ENCODE measurements around the gene ASTN2. TPM values are rescaled to one million over a fixed set of nuclear protein-coding genes. Genes with fewer than 3 reads are reported as not detected.

Gene ASTN2
- total and polyA plus RNA-seq, 4 donors, result 0.57 to 2.9 (median 1.4) TPM

- no peak for TF ChIP-seq YY1 (IDR thresholded peaks at IDR 0.05)
- no peak for TF ChIP-seq SP1 (IDR thresholded peaks at IDR 0.05)
- TF ChIP-seq, protein P1, sequence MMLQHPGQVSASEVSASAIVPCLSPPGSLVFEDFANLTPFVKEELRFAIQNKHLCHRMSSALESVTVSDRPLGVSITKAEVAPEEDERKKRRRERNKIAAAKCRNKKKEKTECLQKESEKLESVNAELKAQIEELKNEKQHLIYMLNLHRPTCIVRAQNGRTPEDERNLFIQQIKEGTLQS (IDR thresholded peaks at IDR 0.05), result no peak
These were observed 30.8 kb upstream of the ASTN2 start (continued) for GRCh38 chr9:117445631-117446030.

- no peaks in the 10 kb centered on the region for H3K4me1 ChIP-seq (ENCODE audit: control insufficient read depth in 4 of 4, insufficient read depth in 4 of 4, low read length in 3 of 4)
- no peak overlapping the region for H3K9ac ChIP-seq (ENCODE audit: low read depth in 1 of 2, low read length in 2 of 2)
- WGBS, result 61% methylated on average over 4 of the region's 4 CpGs
- no peak overlapping the region for H3K27ac ChIP-seq (ENCODE audit: low read depth in 1 of 2, low read length in 2 of 2)
- DNase-seq (ENCODE audit: low spot score), result no peak
- no peaks in the 10 kb centered on the region for H3K9me3 ChIP-seq (ENCODE audit: control insufficient read depth in 4 of 4, low read length in 3 of 4)
- H3K27me3 ChIP-seq (ENCODE audit: control insufficient read depth in 4 of 4, insufficient read depth in 4 of 4, low read length in 3 of 4), result peaks cover 0 to 3% (median 1%) of the 10 kb centered on the region in 4 donors
- no peaks in the 10 kb centered on the region for H3K36me3 ChIP-seq (ENCODE audit: control insufficient read depth in 4 of 4, insufficient read depth in 3 of 4, low read depth in 1 of 4, low read length in 3 of 4)
- no peak overlapping the region for H3K4me3 ChIP-seq (ENCODE audit: low read depth in 1 of 3, low read length in 3 of 3)
- no peak for TF ChIP-seq SP1 (IDR thresholded peaks at IDR 0.05)
- TF ChIP-seq, protein P2, sequence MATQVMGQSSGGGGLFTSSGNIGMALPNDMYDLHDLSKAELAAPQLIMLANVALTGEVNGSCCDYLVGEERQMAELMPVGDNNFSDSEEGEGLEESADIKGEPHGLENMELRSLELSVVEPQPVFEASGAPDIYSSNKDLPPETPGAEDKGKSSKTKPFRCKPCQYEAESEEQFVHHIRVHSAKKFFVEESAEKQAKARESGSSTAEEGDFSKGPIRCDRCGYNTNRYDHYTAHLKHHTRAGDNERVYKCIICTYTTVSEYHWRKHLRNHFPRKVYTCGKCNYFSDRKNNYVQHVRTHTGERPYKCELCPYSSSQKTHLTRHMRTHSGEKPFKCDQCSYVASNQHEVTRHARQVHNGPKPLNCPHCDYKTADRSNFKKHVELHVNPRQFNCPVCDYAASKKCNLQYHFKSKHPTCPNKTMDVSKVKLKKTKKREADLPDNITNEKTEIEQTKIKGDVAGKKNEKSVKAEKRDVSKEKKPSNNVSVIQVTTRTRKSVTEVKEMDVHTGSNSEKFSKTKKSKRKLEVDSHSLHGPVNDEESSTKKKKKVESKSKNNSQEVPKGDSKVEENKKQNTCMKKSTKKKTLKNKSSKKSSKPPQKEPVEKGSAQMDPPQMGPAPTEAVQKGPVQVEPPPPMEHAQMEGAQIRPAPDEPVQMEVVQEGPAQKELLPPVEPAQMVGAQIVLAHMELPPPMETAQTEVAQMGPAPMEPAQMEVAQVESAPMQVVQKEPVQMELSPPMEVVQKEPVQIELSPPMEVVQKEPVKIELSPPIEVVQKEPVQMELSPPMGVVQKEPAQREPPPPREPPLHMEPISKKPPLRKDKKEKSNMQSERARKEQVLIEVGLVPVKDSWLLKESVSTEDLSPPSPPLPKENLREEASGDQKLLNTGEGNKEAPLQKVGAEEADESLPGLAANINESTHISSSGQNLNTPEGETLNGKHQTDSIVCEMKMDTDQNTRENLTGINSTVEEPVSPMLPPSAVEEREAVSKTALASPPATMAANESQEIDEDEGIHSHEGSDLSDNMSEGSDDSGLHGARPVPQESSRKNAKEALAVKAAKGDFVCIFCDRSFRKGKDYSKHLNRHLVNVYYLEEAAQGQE (IDR thresholded peaks at IDR 0.05), result no peak
- no peak for TF ChIP-seq GABPA (IDR thresholded peaks at IDR 0.05 in 1 of 2, conservative IDR thresholded peaks at IDR 0.05 in 1 of 2)
- TF ChIP-seq JUND (IDR thresholded peaks at IDR 0.05), result no peak
- no peak for TF ChIP-seq HNF4A (conservative IDR thresholded peaks at IDR 0.05)
- no peak for TF ChIP-seq FOXA2 (IDR thresholded peaks at IDR 0.05)
- no peak for TF ChIP-seq YY1 (IDR thresholded peaks at IDR 0.05)
- TF ChIP-seq CTCF (IDR thresholded peaks at IDR 0.05; ENCODE audit: low read depth, low read length, missing input control), result no peak
- no peak for TF ChIP-seq EGR1 (IDR thresholded peaks at IDR 0.05; ENCODE audit: low read depth in 2 of 2)
- no peak for TF ChIP-seq RAD21 (IDR thresholded peaks at IDR 0.05)
These were observed 29.6 kb upstream of the ASTN2 start for GRCh38 chr9:117444501-117444900.

DNA sequence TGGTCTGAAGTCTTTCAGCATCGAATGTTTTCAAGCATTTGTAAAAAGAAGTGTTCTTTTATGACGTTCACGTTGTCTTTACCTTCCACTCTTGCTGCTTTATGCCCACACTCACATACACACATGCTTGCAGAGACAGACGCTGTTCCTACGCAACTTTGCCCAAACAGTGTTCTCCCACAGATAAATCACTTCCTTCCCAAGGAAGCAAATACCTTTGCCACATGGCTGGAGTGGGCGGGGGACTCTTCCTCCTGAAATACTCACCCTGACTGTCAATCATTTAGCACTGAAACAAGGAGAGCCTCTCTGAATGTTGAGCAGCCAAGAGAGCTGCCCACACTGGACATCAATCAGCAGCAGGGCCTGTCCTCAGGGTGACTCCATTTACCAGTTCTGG, 22.4 kb upstream of the ASTN2 start:
- Histone ChIP-seq H3K9ac (ENCODE audit: low read depth in 1 of 2, low read length in 2 of 2) (no peak overlapping the region), H3K27me3 (ENCODE audit: control insufficient read depth in 4 of 4, insufficient read depth in 4 of 4, low read length in 3 of 4) (peaks cover 0 to 3% (median 1%) of the 10 kb centered on the region in 4 donors), H3K27ac (ENCODE audit: low read depth in 1 of 2, low read length in 2 of 2) (no peak overlapping the region), H3K9me3 (ENCODE audit: control insufficient read depth in 4 of 4, low read length in 3 of 4) (no peaks in the 10 kb centered on the region), H3K4me1 (ENCODE audit: control insufficient read depth in 4 of 4, insufficient read depth in 4 of 4, low read length in 3 of 4) (no peaks in the 10 kb centered on the region), H3K4me3 (ENCODE audit: low read depth in 1 of 3, low read length in 3 of 3) (no peak overlapping the region), H3K36me3 (ENCODE audit: control insufficient read depth in 4 of 4, insufficient read depth in 3 of 4, low read depth in 1 of 4, low read length in 3 of 4) (no peaks in the 10 kb centered on the region)
- no peak for TF ChIP-seq GABPA (IDR thresholded peaks at IDR 0.05 in 1 of 2, conservative IDR thresholded peaks at IDR 0.05 in 1 of 2)
- TF ChIP-seq HNF4A (conservative IDR thresholded peaks at IDR 0.05), result no peak
- TF ChIP-seq TAF1 (conservative IDR thresholded peaks at IDR 0.05), result no peak
- TF ChIP-seq, protein P3, sequence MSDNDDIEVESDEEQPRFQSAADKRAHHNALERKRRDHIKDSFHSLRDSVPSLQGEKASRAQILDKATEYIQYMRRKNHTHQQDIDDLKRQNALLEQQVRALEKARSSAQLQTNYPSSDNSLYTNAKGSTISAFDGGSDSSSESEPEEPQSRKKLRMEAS (IDR thresholded peaks at IDR 0.05), result no peak
- no peak for TF ChIP-seq CTCF (IDR thresholded peaks at IDR 0.05; ENCODE audit: low read depth, low read length, missing input control)
- 65% methylated on average over 6 of the region's 6 CpGs for WGBS
- DNase-seq (ENCODE audit: low spot score), result no peak

Data from liver (tissue), 9 donors.